Measurements from ENCODE around the gene ADD1. TPM values are rescaled to one million over a fixed set of nuclear protein-coding genes. Genes with fewer than 3 reads are reported as not detected.

ADD1 gene
- polyA plus RNA-seq, 3 donors, result 76.1 to 122 (median 103) TPM

DNA sequence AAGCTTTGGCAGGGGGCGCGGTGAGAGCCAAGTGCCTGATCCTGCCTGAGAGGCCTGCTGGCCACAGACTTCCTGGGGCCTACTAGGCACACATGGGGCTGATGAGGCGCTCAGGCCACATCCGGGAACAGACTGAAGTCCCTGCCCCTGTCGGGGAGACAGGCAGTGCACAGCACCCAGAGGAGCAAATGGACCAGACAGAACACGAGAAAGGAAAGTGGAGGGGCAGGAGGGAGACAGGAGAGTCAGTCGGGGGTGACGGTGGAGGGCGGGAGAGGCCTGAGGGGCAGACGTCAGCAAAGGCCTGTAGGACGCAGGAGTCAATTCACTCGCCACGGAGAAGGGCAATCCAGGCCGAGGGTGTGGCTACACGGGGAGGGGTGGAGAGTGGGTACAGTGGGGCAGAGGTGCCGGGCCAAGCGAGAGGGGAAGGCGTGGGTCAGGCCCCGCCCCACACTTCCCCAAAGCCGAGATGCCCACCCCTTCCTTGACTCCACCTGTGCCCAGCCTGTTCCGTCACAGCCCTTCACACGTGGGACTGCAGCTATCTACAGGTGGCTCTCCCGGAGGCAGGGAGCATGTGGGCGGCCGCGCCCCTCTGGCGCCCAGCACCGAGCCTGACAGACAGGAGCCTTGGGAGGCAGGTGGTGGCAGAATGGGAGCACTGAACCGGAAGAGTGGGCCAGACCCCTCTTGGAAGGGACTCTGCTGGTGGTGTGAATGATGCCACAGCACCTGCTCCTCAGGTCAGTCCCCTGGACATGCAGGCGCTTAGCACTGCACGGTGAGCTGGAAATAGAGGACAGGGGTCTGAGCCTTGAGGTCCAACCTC, 99.1 kb downstream of the ADD1 start:
- H3K27ac Mint-ChIP-seq, result peak overlapping the region in 6 of 7 donors; percentile 3 to 59 (median 40)
- peaks cover 82 to 100% of the 10 kb centered on the region in 2 donors for H3K36me3 Mint-ChIP-seq
- Histone ChIP-seq H3K79me2 (ENCODE audit: insufficient read depth, low read length) (peaks cover 1% of the 10 kb centered on the region), H3K9me3 (replicated peaks in 1 of 2; ENCODE audit: control insufficient read depth in 1 of 2, insufficient read depth in 1 of 2, low read length in 2 of 2) (no peaks in the 10 kb centered on the region), H3K4me3 (replicated peaks in 1 of 3; ENCODE audit: low read depth in 2 of 3, low read length in 3 of 3) (no peak overlapping the region), H2AFZ (ENCODE audit: insufficient read depth, low read depth, low read length, poor library complexity, severe bottlenecking) (no peak overlapping the region), H3K27me3 (ENCODE audit: control insufficient read depth in 2 of 2, insufficient read depth in 2 of 2, low read length in 2 of 2) (no peaks in the 10 kb centered on the region), H3K4me1 (ENCODE audit: control insufficient read depth in 1 of 2, insufficient read depth in 2 of 2, low read length in 2 of 2) (no peaks in the 10 kb centered on the region), H3K36me3 (replicated peaks in 1 of 2; ENCODE audit: control insufficient read depth in 1 of 2, insufficient read depth in 2 of 2, low read length in 2 of 2) (peaks cover 89 to 100% of the 10 kb centered on the region in 2 donors), H3K4me2 (replicated peaks; ENCODE audit: extremely low read depth, low read length, poor library complexity, severe bottlenecking) (no peak overlapping the region), H4K20me1 (ENCODE audit: insufficient read depth, low read length) (peaks cover 13% of the 10 kb centered on the region), H3K27ac (ENCODE audit: low read depth in 1 of 2, low read length in 2 of 2) (no peak overlapping the region), H3K9ac (ENCODE audit: insufficient read depth, low read length, poor library complexity, severe bottlenecking) (no peak overlapping the region)
- 88% methylated on average over 19 of the region's 31 CpGs for WGBS (ENCODE audit: insufficient coverage)
- TF ChIP-seq, protein P1, sequence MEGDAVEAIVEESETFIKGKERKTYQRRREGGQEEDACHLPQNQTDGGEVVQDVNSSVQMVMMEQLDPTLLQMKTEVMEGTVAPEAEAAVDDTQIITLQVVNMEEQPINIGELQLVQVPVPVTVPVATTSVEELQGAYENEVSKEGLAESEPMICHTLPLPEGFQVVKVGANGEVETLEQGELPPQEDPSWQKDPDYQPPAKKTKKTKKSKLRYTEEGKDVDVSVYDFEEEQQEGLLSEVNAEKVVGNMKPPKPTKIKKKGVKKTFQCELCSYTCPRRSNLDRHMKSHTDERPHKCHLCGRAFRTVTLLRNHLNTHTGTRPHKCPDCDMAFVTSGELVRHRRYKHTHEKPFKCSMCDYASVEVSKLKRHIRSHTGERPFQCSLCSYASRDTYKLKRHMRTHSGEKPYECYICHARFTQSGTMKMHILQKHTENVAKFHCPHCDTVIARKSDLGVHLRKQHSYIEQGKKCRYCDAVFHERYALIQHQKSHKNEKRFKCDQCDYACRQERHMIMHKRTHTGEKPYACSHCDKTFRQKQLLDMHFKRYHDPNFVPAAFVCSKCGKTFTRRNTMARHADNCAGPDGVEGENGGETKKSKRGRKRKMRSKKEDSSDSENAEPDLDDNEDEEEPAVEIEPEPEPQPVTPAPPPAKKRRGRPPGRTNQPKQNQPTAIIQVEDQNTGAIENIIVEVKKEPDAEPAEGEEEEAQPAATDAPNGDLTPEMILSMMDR (IDR thresholded peaks at IDR 0.05), result no peak
- peaks cover 0 to 1% (median 0%) of the 10 kb centered on the region in 7 donors for H3K9me3 Mint-ChIP-seq
- no peaks in the 10 kb centered on the region for H3K27me3 Mint-ChIP-seq (ENCODE audit: low read depth in 3 of 3)
- DNase-seq, result no peak
- H3K4me1 Mint-ChIP-seq, result no peaks in the 10 kb centered on the region
- intact Hi-C loops (cut with micrococcal nuclease), result no loop called here
- H3K4me3 Mint-ChIP-seq, result no peak overlapping the region

DNA sequence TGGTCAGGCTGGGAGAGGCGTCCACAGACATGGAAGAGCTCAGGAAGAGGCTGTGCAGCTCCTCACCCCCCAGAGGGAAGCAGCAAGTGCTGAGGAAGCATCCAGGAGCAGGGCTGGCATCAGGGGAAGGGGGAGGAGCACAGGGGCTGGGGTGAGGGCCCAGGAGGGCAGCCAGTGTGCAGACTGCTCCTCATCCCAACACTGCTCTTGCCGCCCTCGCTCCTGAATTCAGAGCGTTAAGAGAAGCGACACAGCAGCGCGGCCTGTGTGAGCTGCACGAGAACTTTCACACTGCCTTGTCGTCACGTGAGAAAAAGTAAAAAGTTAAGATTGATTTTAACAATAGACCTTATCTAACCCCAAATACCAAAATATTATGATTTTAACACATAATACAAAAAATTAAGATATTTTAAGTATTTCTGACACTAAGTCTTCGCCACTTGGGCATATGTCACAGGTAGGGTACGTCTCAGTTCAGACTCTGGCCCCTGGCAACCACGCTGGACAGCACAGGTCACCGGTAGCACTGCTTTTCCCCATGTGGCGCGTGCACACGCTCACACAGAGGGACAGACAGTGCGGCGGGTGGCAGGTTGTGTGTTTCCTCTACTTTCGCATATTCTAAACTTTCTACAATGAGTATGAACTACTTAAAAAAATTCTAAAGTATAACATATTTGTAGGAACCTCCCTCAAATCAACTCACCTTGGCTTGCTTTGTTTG, 99.9 kb downstream of the ADD1 start:
- Histone ChIP-seq H3K4me1 (ENCODE audit: control insufficient read depth in 1 of 2, insufficient read depth in 2 of 2, low read length in 2 of 2) (no peaks in the 10 kb centered on the region), H3K36me3 (replicated peaks in 1 of 2; ENCODE audit: control insufficient read depth in 1 of 2, insufficient read depth in 2 of 2, low read length in 2 of 2) (peaks cover 91 to 98% of the 10 kb centered on the region in 2 donors), H3K9me3 (replicated peaks in 1 of 2; ENCODE audit: control insufficient read depth in 1 of 2, insufficient read depth in 1 of 2, low read length in 2 of 2) (no peaks in the 10 kb centered on the region), H3K9ac (ENCODE audit: insufficient read depth, low read length, poor library complexity, severe bottlenecking) (no peak overlapping the region), H3K4me3 (replicated peaks in 1 of 3; ENCODE audit: low read depth in 2 of 3, low read length in 3 of 3) (no peak overlapping the region), H4K20me1 (ENCODE audit: insufficient read depth, low read length) (peaks cover 13% of the 10 kb centered on the region), H3K27ac (ENCODE audit: low read depth in 1 of 2, low read length in 2 of 2) (no peak overlapping the region), H2AFZ (ENCODE audit: insufficient read depth, low read depth, low read length, poor library complexity, severe bottlenecking) (no peak overlapping the region), H3K79me2 (ENCODE audit: insufficient read depth, low read length) (no peaks in the 10 kb centered on the region), H3K27me3 (ENCODE audit: control insufficient read depth in 2 of 2, insufficient read depth in 2 of 2, low read length in 2 of 2) (no peaks in the 10 kb centered on the region), H3K4me2 (replicated peaks; ENCODE audit: extremely low read depth, low read length, poor library complexity, severe bottlenecking) (no peak overlapping the region)
- Mint-ChIP-seq H3K4me3 (no peak overlapping the region), H3K9me3 (peaks cover 0 to 1% (median 0%) of the 10 kb centered on the region in 7 donors), H3K36me3 (peaks cover 82 to 100% of the 10 kb centered on the region in 2 donors), H3K4me1 (no peaks in the 10 kb centered on the region), H3K27ac (no peak overlapping the region), H3K27me3 (ENCODE audit: low read depth in 3 of 3) (no peaks in the 10 kb centered on the region)
- no peak for DNase-seq
- TF ChIP-seq, protein P1 (IDR thresholded peaks at IDR 0.05), result no peak
- 96% methylated on average over 9 of the region's 20 CpGs for WGBS (ENCODE audit: insufficient coverage)
- intact Hi-C loops (cut with micrococcal nuclease), result no loop called here
